Endothelial cell of umbilical vein (primary cell): ENCODE data around the gene NRP2. TPM values are rescaled to one million over a fixed set of nuclear protein-coding genes. Genes with fewer than 3 reads are reported as not detected.

Source experiments
- BruUV-seq: library from RNA; stranded (reverse); fragments of 400-500 nt; replicated peaks from 2 replicates; lab custom pipeline; 2021; lab: Mats Ljungman, UMichigan
- CTCF ChIA-PET: fragments of 300-600, 350-600 bp; sonication (Branson Sonifier 250); formaldehyde crosslinking; loops from one replicate; lab custom pipeline; 2021; ENCODE audit warnings: antibody characterized with exemption, inconsistent platforms; lab: Charles Lee
- POLR2A ChIA-PET: fragments of 300-600, 350-600 bp; sonication (Branson Sonifier 250); formaldehyde crosslinking; loops from one replicate; lab custom pipeline; 2021; ENCODE audit warnings: antibody characterized with exemption, inconsistent platforms; lab: Charles Lee
- DNase-seq: peaks from one replicate; pipeline ENCODE4 v3.0.0-alpha.2; 2011; ENCODE audit warnings: low read depth, low spot score
- FAIRE-seq: peaks from 2 replicates; lab custom pipeline; 2011; peaks lifted over from hg19 to GRCh38; lab: Jason Lieb, UNC
- H2AFZ ChIP-seq: 2 replicates; pipeline ENCODE4 v1.6.0; 2012; ENCODE audit warnings: low read depth, low read length, control low read depth, inconsistent platforms
- H3K27ac ChIP-seq: 2 replicates; pipeline ENCODE4 v1.5.1; 2011; ENCODE audit warnings: low read depth, mild to moderate bottlenecking, control low read depth, low read length, moderate library complexity; ENCODE audit not compliant: insufficient read depth
- H3K27me3 ChIP-seq, 2 experiments: 2 replicates each; pipeline versions ENCODE4 v1.6.0 to v1.6.1; 2011; ENCODE audit warnings: low read length in 2 of 2, mixed read lengths in 1 of 2; ENCODE audit not compliant: control insufficient read depth in 2 of 2, insufficient read depth in 2 of 2
- H3K36me3 ChIP-seq, 2 experiments: 2 replicates in 1 of 2; 3 replicates in 1 of 2; pipeline ENCODE4 v1.5.1; 2011; ENCODE audit warnings: low read length in 2 of 2, mild to moderate bottlenecking in 1 of 2, moderate library complexity in 1 of 2; ENCODE audit not compliant: control insufficient read depth in 2 of 2, insufficient read depth in 2 of 2; ENCODE audit errors: extremely low read depth in 1 of 2
- H3K4me1 ChIP-seq: 3 replicates; pipeline ENCODE4 v1.5.1; 2011; ENCODE audit warnings: mild to moderate bottlenecking, low read length; ENCODE audit not compliant: control insufficient read depth, insufficient read depth; ENCODE audit errors: extremely low read depth
- H3K4me2 ChIP-seq: 2 replicates; pipeline ENCODE4 v1.6.1; 2011; ENCODE audit warnings: low read length, control low read depth, mixed read lengths; ENCODE audit not compliant: insufficient read depth
- H3K4me3 ChIP-seq, 3 experiments: fragments of 200-600 bp in 1 of 3; sonication (generic), shearing (Covaris generic) in 1 of 3; replicated peaks in 1 of 3; 2 replicates each; pipeline ENCODE4 v1.5.1; 2011 to 2016; ENCODE audit warnings: control low read depth in 3 of 3, low read length in 3 of 3, mild to moderate bottlenecking in 2 of 3, inconsistent platforms in 1 of 3, low read depth in 1 of 3, moderate library complexity in 1 of 3; ENCODE audit not compliant: insufficient read depth in 1 of 3
- H3K79me2 ChIP-seq: 2 replicates; pipeline ENCODE4 v1.6.0; 2012; ENCODE audit warnings: low read length, inconsistent platforms; ENCODE audit not compliant: control insufficient read depth, insufficient read depth
- H3K9ac ChIP-seq: replicated peaks from 2 replicates; pipeline ENCODE3; 2011; ENCODE audit warnings: low read length, control low read depth; ENCODE audit not compliant: insufficient read depth; ENCODE audit errors: extremely low read depth
- H3K9me1 ChIP-seq: replicated peaks from 3 replicates; pipeline ENCODE4 v1.6.0; 2011; ENCODE audit warnings: mild to moderate bottlenecking, low read length; ENCODE audit not compliant: control insufficient read depth, insufficient read depth; ENCODE audit errors: extremely low read depth
- H3K9me3 ChIP-seq: replicated peaks from 2 replicates; pipeline ENCODE4 v1.5.1; 2012; ENCODE audit warnings: low read length, inconsistent platforms; ENCODE audit not compliant: control insufficient read depth, insufficient read depth
- H4K20me1 ChIP-seq: replicated peaks from 2 replicates; pipeline ENCODE3; 2011; ENCODE audit warnings: mild to moderate bottlenecking, low read length; ENCODE audit not compliant: control insufficient read depth, insufficient read depth; ENCODE audit errors: extremely low read depth
- CTCF ChIP-seq, 2 donors: IDR thresholded peaks; 1 replicate in 1 of 2; 2 replicates in 1 of 2; pipeline ENCODE4 v1.5.1; 2011; ENCODE audit warnings: low read length in 2 of 2, mild to moderate bottlenecking in 2 of 2, moderate library complexity in 2 of 2, control low read depth in 1 of 2, inconsistent platforms in 1 of 2, low read depth in 1 of 2; ENCODE audit not compliant: insufficient read depth in 1 of 2; ENCODE audit errors: extremely low read depth in 1 of 2
- EZH2 ChIP-seq: IDR thresholded peaks from 2 replicates; pipeline ENCODE4 v1.6.1; 2012; ENCODE audit warnings: borderline replicate concordance, low read depth, mild to moderate bottlenecking, moderate library complexity, low read length, inconsistent platforms; ENCODE audit not compliant: severe bottlenecking
- FOS ChIP-seq: IDR thresholded peaks from 2 replicates; pipeline ENCODE4 v1.6.1; 2011; ENCODE audit warnings: mild to moderate bottlenecking, low read length, moderate library complexity, borderline replicate concordance; ENCODE audit not compliant: insufficient read depth
- GATA2 ChIP-seq: IDR thresholded peaks from 2 replicates; pipeline ENCODE4 v1.7.0; 2011; ENCODE audit warnings: low read depth, mild to moderate bottlenecking, moderate library complexity, mixed read lengths, low read length; ENCODE audit not compliant: insufficient read length, insufficient read depth
- JUN ChIP-seq: IDR thresholded peaks from 2 replicates; pipeline ENCODE4 v1.6.1; 2011; ENCODE audit warnings: borderline replicate concordance, low read depth; ENCODE audit not compliant: insufficient read length, insufficient read depth
- MAX ChIP-seq: IDR thresholded peaks from 2 replicates; pipeline ENCODE4 v1.6.1; 2011; ENCODE audit not compliant: insufficient read depth, insufficient read length
- MYC ChIP-seq: IDR thresholded peaks from one replicate; pipeline ENCODE4 v1.6.1; 2011; ENCODE audit warnings: mild to moderate bottlenecking, low read depth, low read length
- POLR2A ChIP-seq: IDR thresholded peaks from 2 replicates; pipeline ENCODE4 v1.6.1; 2012; ENCODE audit warnings: low read depth, mild to moderate bottlenecking, control low read depth, low read length
- POLR2AphosphoS5 ChIP-seq: IDR thresholded peaks from 2 replicates; pipeline ENCODE4 v1.6.1; 2012; ENCODE audit warnings: low read depth, mild to moderate bottlenecking, control low read depth, low read length, moderate library complexity; ENCODE audit not compliant: insufficient read depth
- dilution Hi-C: fragments of 300-500 bp; cut with MboI; formaldehyde crosslinking; loops from one replicate; pipeline ENCODE4 v1.15.0; 2019; ENCODE audit warnings: low sequenced_read_pairs; ENCODE audit not compliant: extremely low pct_ligation_motif_present
- intact Hi-C: fragments of 100-400 bp; cut with micrococcal nuclease; formaldehyde crosslinking; loops from one replicate; pipeline ENCODE4 v1.10.0; 2022
- polyA plus RNA-seq, 4 experiments: library from polyadenylated mRNA; depleted of rRNA in 3 of 4; stranded (reverse) in 3 of 4; unstranded in 1 of 4; fragments of >200 nt; gene quantifications; 2 replicates each; pipeline versions ENCODE4 v1.2.1 to v1.2.3, GENCODE V29; 2011 to 2012; ENCODE audit warnings: missing spikeins in 1 of 4
- total RNA-seq: library from RNA; stranded (reverse); gene quantifications from 2 replicates; pipeline ENCODE4 v1.2.3, GENCODE V29; 2021

Gene NRP2
- total and polyA plus RNA-seq, 2 donors (not counting 3 experiments of a cell fraction or from before 2014, with no cell fraction given), result 160 to 240 TPM

- Histone ChIP-seq H2AFZ (no peak overlapping the region), H3K36me3 (peaks cover 40 to 55% of the 10 kb centered on the region in 2 experiments), H3K9me1 (no peaks in the 10 kb centered on the region), H4K20me1 (no peaks in the 10 kb centered on the region), H3K79me2 (no peaks in the 10 kb centered on the region), H3K27ac (no peak overlapping the region), H3K9ac (no peak overlapping the region), H3K9me3 (no peaks in the 10 kb centered on the region), H3K27me3 (no peaks in the 10 kb centered on the region), H3K4me1 (peaks cover 24% of the 10 kb centered on the region), H3K4me3 (no peak overlapping the region), H3K4me2 (no peak overlapping the region)
- ChIA-PET CTCF (no interaction called here), POLR2A (no interaction called here)
- dilution Hi-C loops, result no loop called here
- DNase-seq, result no peak
- intact Hi-C loops, result no loop called here
- BruUV-seq, result no TSS peak
- TF ChIP-seq POLR2A (no peak), MAX (no peak), JUN (no peak), EZH2 (no peak)
- FAIRE-seq, result no peak
These were observed 57.3 kb downstream of the NRP2 start for GRCh38 chr2:205739620-205740019.

- dilution Hi-C loops (no loop called here), intact Hi-C loops (no loop called here)
- no peaks in the 10 kb centered on the region for H3K79me2 ChIP-seq
- H3K27me3 ChIP-seq, result no peaks in the 10 kb centered on the region
- H3K9ac ChIP-seq, result no peak overlapping the region
- CTCF ChIA-PET, result interaction anchor here (0.9 to 1.9 kb wide), 2 partner anchors 9 to 186 kb away, joined by 3 to 5 read pairs; no protein-coding TSS in a partner anchor
- BruUV-seq, result no TSS peak
- H3K4me2 ChIP-seq, result no peak overlapping the region
- H3K4me3 ChIP-seq, result no peak overlapping the region
- peaks cover 37 to 59% of the 10 kb centered on the region in 2 experiments for H3K36me3 ChIP-seq
- TF ChIP-seq CTCF (IDR thresholded peaks at IDR 0.05; ENCODE audit: extremely low read depth in 1 of 2, insufficient read depth in 1 of 2, low read depth in 1 of 2, low read length in 2 of 2) (no peak), EZH2 (no peak), GATA2 (no peak), JUN (no peak), POLR2AphosphoS5 (no peak), MYC (no peak), MAX (no peak), FOS (no peak), POLR2A (no peak)
- no peaks in the 10 kb centered on the region for H3K9me1 ChIP-seq
- no peak overlapping the region for H2AFZ ChIP-seq
- POLR2A ChIA-PET, result no interaction called here
- peaks cover 19% of the 10 kb centered on the region for H3K4me1 ChIP-seq
- no peaks in the 10 kb centered on the region for H4K20me1 ChIP-seq
- no peaks in the 10 kb centered on the region for H3K9me3 ChIP-seq
- no peak for FAIRE-seq
- H3K27ac ChIP-seq, result no peak overlapping the region
- no peak for DNase-seq
These were observed 58.1 kb downstream of the NRP2 start for GRCh38 chr2:205740381-205740780.
